GM23338 (cell line): ENCODE data around the gene ASB3. TPM values are rescaled to one million over a fixed set of nuclear protein-coding genes. Genes with fewer than 3 reads are reported as not detected.

ENCODE experiments used
- ATAC-seq: fragments of 200-7000 bp; cut with Tn5 transposase; 3 replicates; pipeline ENCODE4 v1.9.1; 2020
- DNase-seq: peaks from one replicate; pipeline ENCODE4 v3.0.0-alpha.2; 2015; ENCODE audit warnings: low spot score
- H2AFZ ChIP-seq: fragments of 200-600 bp; sonication (generic); 2 replicates; pipeline ENCODE4 v1.8.0; 2016; ENCODE audit warnings: antibody characterized with exemption, mild to moderate bottlenecking, moderate library complexity
- H3F3A ChIP-seq: fragments of 200-600 bp; sonication (generic); replicated peaks from 2 replicates; pipeline ENCODE4 v1.8.0; 2017; ENCODE audit warnings: antibody characterized with exemption, mixed run types, low read depth
- H3K27ac ChIP-seq: fragments of 200-600 bp; sonication (generic); 2 replicates; pipeline ENCODE4 v1.6.1; 2016; ENCODE audit warnings: low read depth
- H3K27me3 ChIP-seq: fragments of 200-600 bp; sonication (generic); 2 replicates; pipeline ENCODE4 v1.8.0; 2016; ENCODE audit warnings: mild to moderate bottlenecking, mixed run types, moderate library complexity; ENCODE audit not compliant: insufficient read depth
- H3K36me3 ChIP-seq: fragments of 200-600 bp; sonication (generic); 2 replicates; pipeline ENCODE4 v1.8.0; 2016; ENCODE audit warnings: mild to moderate bottlenecking; ENCODE audit not compliant: insufficient read depth
- H3K4me1 ChIP-seq: fragments of 200-600 bp; sonication (generic); 2 replicates; pipeline ENCODE4 v1.8.0; 2016; ENCODE audit warnings: mild to moderate bottlenecking, moderate library complexity; ENCODE audit not compliant: insufficient read depth
- H3K4me2 ChIP-seq: fragments of 200-600 bp; sonication (generic); 2 replicates; pipeline ENCODE4 v1.7.1; 2017; ENCODE audit warnings: mixed run types
- H3K4me3 ChIP-seq: fragments of 200-600 bp; sonication (generic); 2 replicates; pipeline ENCODE4 v1.6.1; 2016; ENCODE audit warnings: mixed run types
- H3K79me2 ChIP-seq: fragments of 200-600 bp; sonication (generic); replicated peaks from 2 replicates; pipeline ENCODE4 v1.8.0; 2017; ENCODE audit warnings: mild to moderate bottlenecking; ENCODE audit not compliant: insufficient read depth
- H3K9me2 ChIP-seq: fragments of 200-600 bp; sonication (generic); 2 replicates; pipeline ENCODE4 v1.8.0; 2017; ENCODE audit not compliant: insufficient read depth
- H4K20me1 ChIP-seq: fragments of 200-600 bp; sonication (generic); replicated peaks from 2 replicates; pipeline ENCODE4 v1.8.0; 2017; ENCODE audit warnings: mild to moderate bottlenecking; ENCODE audit not compliant: insufficient read depth
- H3K27ac Mint-ChIP-seq: 2 replicates; pipeline ENCODE4 v1.8.0; 2020; ENCODE audit warnings: inconsistent platforms, mild to moderate bottlenecking, moderate library complexity, mixed read lengths
- H3K27me3 Mint-ChIP-seq: 3 replicates; pipeline ENCODE4 v1.8.0; 2022; ENCODE audit warnings: low read depth, mild to moderate bottlenecking, moderate library complexity, mixed read lengths, inconsistent platforms; ENCODE audit not compliant: insufficient read depth, poor library complexity
- H3K36me3 Mint-ChIP-seq: 3 replicates; pipeline ENCODE4 v1.8.0; 2021; ENCODE audit warnings: low read depth, mild to moderate bottlenecking, inconsistent platforms, moderate library complexity, mixed read lengths
- H3K4me1 Mint-ChIP-seq: 3 replicates; pipeline ENCODE4 v1.8.0; 2020; ENCODE audit warnings: mild to moderate bottlenecking, inconsistent platforms, mixed read lengths
- H3K4me3 Mint-ChIP-seq: 3 replicates; pipeline ENCODE4 v1.8.0; 2021; ENCODE audit warnings: moderate library complexity, mild to moderate bottlenecking, inconsistent platforms, mixed read lengths
- H3K9me3 Mint-ChIP-seq: 3 replicates; pipeline ENCODE4 v1.8.0; 2020; ENCODE audit warnings: moderate library complexity, mild to moderate bottlenecking, inconsistent platforms, mixed read lengths
- CREB1 ChIP-seq: fragments of 250-450 bp; sonication (Bioruptor Pico); IDR thresholded peaks from 2 replicates; pipeline ENCODE4 v1.5.0; 2020; ENCODE audit warnings: low read depth, mild to moderate bottlenecking, moderate library complexity
- ETS1 ChIP-seq: IDR thresholded peaks from 2 replicates; pipeline ENCODE4 v1.6.1; 2016; ENCODE audit warnings: antibody characterized with exemption
- EZH2 ChIP-seq: fragments of 200-600 bp; sonication (generic); IDR thresholded peaks from one replicate; pipeline ENCODE4 v1.8.0; 2017; ENCODE audit warnings: antibody characterized with exemption, mild to moderate bottlenecking, low read depth; ENCODE audit not compliant: unreplicated experiment
- EZH2phosphoT487 ChIP-seq: fragments of 200-600 bp; sonication (generic); IDR thresholded peaks from one replicate; pipeline ENCODE4 v1.8.1; 2018; ENCODE audit warnings: antibody characterized with exemption; ENCODE audit not compliant: unreplicated experiment
- JUNB ChIP-seq: IDR thresholded peaks from one replicate; pipeline ENCODE4 v1.6.1; 2016; ENCODE audit warnings: antibody characterized with exemption; ENCODE audit not compliant: unreplicated experiment
- NANOG ChIP-seq: IDR thresholded peaks from 2 replicates; pipeline ENCODE4 v1.6.1; 2016; ENCODE audit warnings: antibody characterized with exemption, borderline replicate concordance
- POLR2AphosphoS5 ChIP-seq: IDR thresholded peaks from 2 replicates; pipeline ENCODE4 v1.6.1; 2016; ENCODE audit warnings: antibody characterized with exemption, low read depth
- STAT1 ChIP-seq: IDR thresholded peaks from one replicate; pipeline ENCODE4 v1.6.1; 2016; ENCODE audit warnings: antibody characterized with exemption; ENCODE audit not compliant: unreplicated experiment
- ZNF114 ChIP-seq: fragments of 250-450 bp; sonication (Bioruptor Pico); IDR thresholded peaks from 2 replicates; pipeline ENCODE4 v1.5.0; 2020; ENCODE audit warnings: mild to moderate bottlenecking, moderate library complexity
- ZNF331 ChIP-seq: fragments of 250-450 bp; sonication (Bioruptor Pico); IDR thresholded peaks from 2 replicates; pipeline ENCODE4 v1.5.0; 2020; ENCODE audit warnings: low read depth, mild to moderate bottlenecking, moderate library complexity
- ZNF462 ChIP-seq: fragments of 250-450 bp; sonication (Bioruptor Pico); IDR thresholded peaks from 2 replicates; pipeline ENCODE4 v1.5.0; 2020; ENCODE audit warnings: mild to moderate bottlenecking, moderate library complexity
- polyA plus RNA-seq: library from polyadenylated mRNA; unstranded; fragments of >200 nt; fragmentation: Nextera tagmentation; extraction: Ambion mirVana; gene quantifications from 2 replicates; pipeline ENCODE4 v1.2.1, GENCODE V29; 2016
- total RNA-seq: library from RNA; depleted of rRNA; stranded (reverse); fragments of >200 nt; shearing (Covaris generic); gene quantifications from 2 replicates; pipeline ENCODE4 v1.2.3, GENCODE V29; 2014
- TF ChIP-seq, protein P1 (sequence below), 2 experiments: fragments of 200-600 bp in 1 of 2; sonication (generic) in 1 of 2; conservative IDR thresholded peaks; 2 replicates each; pipeline versions ENCODE4 v1.5.1 to v1.6.1; 2016 to 2017; ENCODE audit warnings: antibody characterized with exemption in 2 of 2, low read depth in 2 of 2, mild to moderate bottlenecking in 2 of 2, moderate library complexity in 1 of 2
- TF ChIP-seq, protein P2 (sequence below): IDR thresholded peaks from one replicate; pipeline ENCODE4 v1.6.1; 2018; ENCODE audit warnings: antibody characterized with exemption; ENCODE audit not compliant: unreplicated experiment

ASB3 gene
- total and polyA plus RNA-seq, 2 experiments from 2014 or later, result 22.4 to 30.5 TPM

- Histone ChIP-seq H3K27ac (peak within 1 kb of the TSS; percentile 89), H3K4me1 (peaks cover 12% of the 10 kb centered on the region; the same call in 1 of the 2 replicates), H3K27me3 (no peaks in the 10 kb centered on the region), H3F3A (no peaks in the 10 kb centered on the region), H3K9me2 (no peaks in the 10 kb centered on the region), H3K4me2 (peak within 1 kb of the TSS; percentile 83), H3K4me3 (peak within 1 kb of the TSS; percentile 77), H4K20me1 (peaks cover 2% of the 10 kb centered on the region; the same call in 1 of the 2 replicates), H3K79me2 (peaks cover 44% of the 10 kb centered on the region), H2AFZ (peak within 1 kb of the TSS; percentile 61; the same call in 1 of the 2 replicates), H3K36me3 (0 out of 2 replicates have a peak, but pooled peaks cover 4% of the 10 kb centered on the region)
- H3K36me3 Mint-ChIP-seq, result peaks cover 13% of the 10 kb centered on the region; the same call in 2 of the 3 replicates
- no peaks in the 10 kb centered on the region for H3K9me3 Mint-ChIP-seq
- ATAC-seq, result peak; percentile 93
- DNase-seq, result peak; percentile 91
- peaks cover 7% of the 10 kb centered on the region for H3K27me3 Mint-ChIP-seq
- H3K4me1 Mint-ChIP-seq, result peaks cover 14% of the 10 kb centered on the region
- H3K4me3 Mint-ChIP-seq, result peak within 1 kb of the TSS; percentile 96
- peak within 1 kb of the TSS; percentile 96 for H3K27ac Mint-ChIP-seq
- TF ChIP-seq ZNF462 (CRISPR knock-in tag) (no peak), POLR2AphosphoS5 (peak; percentile 95), STAT1 (no peak), EZH2phosphoT487 (no peak), ETS1 (peak; percentile 30; the same call in 1 of the 2 replicates), CREB1 (no peak), JUNB (no peak), ZNF331 (CRISPR knock-in tag) (no peak), NANOG (peak; percentile 41; the same call in 1 of the 2 replicates), ZNF114 (no peak), EZH2 (no peak)
- TF ChIP-seq, protein P1, sequence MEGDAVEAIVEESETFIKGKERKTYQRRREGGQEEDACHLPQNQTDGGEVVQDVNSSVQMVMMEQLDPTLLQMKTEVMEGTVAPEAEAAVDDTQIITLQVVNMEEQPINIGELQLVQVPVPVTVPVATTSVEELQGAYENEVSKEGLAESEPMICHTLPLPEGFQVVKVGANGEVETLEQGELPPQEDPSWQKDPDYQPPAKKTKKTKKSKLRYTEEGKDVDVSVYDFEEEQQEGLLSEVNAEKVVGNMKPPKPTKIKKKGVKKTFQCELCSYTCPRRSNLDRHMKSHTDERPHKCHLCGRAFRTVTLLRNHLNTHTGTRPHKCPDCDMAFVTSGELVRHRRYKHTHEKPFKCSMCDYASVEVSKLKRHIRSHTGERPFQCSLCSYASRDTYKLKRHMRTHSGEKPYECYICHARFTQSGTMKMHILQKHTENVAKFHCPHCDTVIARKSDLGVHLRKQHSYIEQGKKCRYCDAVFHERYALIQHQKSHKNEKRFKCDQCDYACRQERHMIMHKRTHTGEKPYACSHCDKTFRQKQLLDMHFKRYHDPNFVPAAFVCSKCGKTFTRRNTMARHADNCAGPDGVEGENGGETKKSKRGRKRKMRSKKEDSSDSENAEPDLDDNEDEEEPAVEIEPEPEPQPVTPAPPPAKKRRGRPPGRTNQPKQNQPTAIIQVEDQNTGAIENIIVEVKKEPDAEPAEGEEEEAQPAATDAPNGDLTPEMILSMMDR (conservative IDR thresholded peaks at IDR 0.05; ENCODE audit: low read depth in 2 of 2), result peak in 1 of 2 experiments; percentile 17; a peak in 1 of 4 replicates
- TF ChIP-seq, protein P2, sequence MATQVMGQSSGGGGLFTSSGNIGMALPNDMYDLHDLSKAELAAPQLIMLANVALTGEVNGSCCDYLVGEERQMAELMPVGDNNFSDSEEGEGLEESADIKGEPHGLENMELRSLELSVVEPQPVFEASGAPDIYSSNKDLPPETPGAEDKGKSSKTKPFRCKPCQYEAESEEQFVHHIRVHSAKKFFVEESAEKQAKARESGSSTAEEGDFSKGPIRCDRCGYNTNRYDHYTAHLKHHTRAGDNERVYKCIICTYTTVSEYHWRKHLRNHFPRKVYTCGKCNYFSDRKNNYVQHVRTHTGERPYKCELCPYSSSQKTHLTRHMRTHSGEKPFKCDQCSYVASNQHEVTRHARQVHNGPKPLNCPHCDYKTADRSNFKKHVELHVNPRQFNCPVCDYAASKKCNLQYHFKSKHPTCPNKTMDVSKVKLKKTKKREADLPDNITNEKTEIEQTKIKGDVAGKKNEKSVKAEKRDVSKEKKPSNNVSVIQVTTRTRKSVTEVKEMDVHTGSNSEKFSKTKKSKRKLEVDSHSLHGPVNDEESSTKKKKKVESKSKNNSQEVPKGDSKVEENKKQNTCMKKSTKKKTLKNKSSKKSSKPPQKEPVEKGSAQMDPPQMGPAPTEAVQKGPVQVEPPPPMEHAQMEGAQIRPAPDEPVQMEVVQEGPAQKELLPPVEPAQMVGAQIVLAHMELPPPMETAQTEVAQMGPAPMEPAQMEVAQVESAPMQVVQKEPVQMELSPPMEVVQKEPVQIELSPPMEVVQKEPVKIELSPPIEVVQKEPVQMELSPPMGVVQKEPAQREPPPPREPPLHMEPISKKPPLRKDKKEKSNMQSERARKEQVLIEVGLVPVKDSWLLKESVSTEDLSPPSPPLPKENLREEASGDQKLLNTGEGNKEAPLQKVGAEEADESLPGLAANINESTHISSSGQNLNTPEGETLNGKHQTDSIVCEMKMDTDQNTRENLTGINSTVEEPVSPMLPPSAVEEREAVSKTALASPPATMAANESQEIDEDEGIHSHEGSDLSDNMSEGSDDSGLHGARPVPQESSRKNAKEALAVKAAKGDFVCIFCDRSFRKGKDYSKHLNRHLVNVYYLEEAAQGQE, result no peak
Observed at GRCh38 chr2:53767405-53768241, 19.1 kb downstream of the ASB3 start, which contains the start of gene CHAC2. CHAC2 (plus strand) TSS chr2:53767804; CDS start chr2:53767887, 83 bp downstream.
